ENCODE results near the gene PEAK1. TPM values are rescaled to one million over a fixed set of nuclear protein-coding genes. Genes with fewer than 3 reads are reported as not detected.
A peak's percentile ranks its signal among the peaks of the same experiment; 100 is the strongest.

PEAK1 gene
- polyA plus RNA-seq, 1 donor (not counting 4 experiments of a cell fraction or from before 2014, with no cell fraction given), result 5.9 TPM

DNA sequence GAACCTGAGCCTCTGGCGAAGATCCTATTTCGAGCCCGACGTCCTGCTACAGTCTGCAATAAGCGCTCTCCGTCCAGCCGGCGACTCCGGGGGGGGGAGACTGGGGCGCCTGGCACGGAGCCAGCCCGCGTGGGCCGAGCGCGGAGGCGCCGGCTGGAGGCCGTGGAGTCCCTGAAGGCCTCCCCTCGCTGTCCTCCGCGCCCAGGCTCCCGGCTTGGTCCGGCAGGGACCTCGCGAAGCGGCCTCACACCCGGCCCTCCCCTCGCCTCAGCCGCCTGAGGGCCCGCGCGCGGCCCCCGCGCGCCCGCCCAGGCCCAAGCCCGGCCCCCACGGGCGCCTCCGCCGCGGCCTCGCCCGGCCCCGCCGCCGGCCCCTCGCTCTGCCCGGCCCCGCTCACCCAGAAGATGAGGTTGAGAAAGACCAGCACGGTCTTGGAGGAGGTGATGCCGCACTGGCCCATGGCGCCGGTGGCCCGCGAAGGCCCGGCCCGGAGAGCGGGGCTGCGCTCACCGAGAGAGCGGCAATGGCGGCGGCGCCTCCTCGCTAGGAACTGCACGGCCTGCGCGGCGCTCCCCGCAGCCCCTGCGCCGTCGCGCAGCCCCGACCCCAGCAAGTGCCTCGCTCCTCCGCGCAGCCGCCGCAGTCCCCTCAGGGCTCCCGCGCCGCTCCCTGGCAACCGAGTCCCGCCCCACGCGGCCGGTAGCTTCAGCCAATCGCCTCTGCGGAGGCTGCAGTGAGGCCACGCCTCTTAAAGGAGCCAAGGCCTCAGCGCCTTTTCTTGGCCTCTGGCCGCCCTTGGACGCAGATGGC lies 349.2 kb downstream of the PEAK1 start, which contains the start of gene TSPAN3:
Gene TSPAN3 (minus strand): TSS at position 615 of the 810 bp plus-strand sequence. CDS start 155 bp downstream, at position 460.
- no peak for FAIRE-seq
- dilution Hi-C loops (cut with MboI; ENCODE audit: extremely low pct_ligation_motif_present, low sequenced_read_pairs), result no loop called here

DNA sequence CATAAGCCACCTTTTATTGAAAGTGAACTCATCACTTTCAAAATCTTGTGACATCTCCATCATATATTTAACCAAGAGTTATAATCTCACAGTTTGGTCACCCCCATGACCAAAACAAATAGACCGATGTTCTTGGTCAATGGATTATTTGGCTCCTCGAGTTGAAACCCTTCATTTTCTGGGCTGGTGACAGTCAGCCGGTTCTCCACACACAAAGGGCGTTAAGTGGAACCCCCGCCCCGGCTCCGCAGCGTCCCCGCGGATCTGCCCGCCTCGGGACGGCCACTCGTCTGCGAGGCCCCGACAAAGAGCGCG lies 349.8 kb downstream of the PEAK1 start:
- H3K27me3 ChIP-seq (ENCODE audit: control insufficient read depth, extremely low read depth, insufficient read depth, low read length), result no peaks in the 10 kb centered on the region
- FAIRE-seq, result no peak
- H3K4me3 ChIP-seq (ENCODE audit: control insufficient read depth in 2 of 3, extremely low read depth in 1 of 3, insufficient read depth in 2 of 3, low read depth in 1 of 3, low read length in 3 of 3), result peak overlapping the region; percentile 72 to 78 (median 73)
- no peaks in the 10 kb centered on the region for H4K20me1 ChIP-seq (ENCODE audit: control insufficient read depth, extremely low read depth, insufficient read depth, low read length)
- dilution Hi-C loops (cut with MboI; ENCODE audit: extremely low pct_ligation_motif_present, low sequenced_read_pairs), result no loop called here
- H3K79me2 ChIP-seq (ENCODE audit: control insufficient read depth, insufficient read depth, low read length), result peaks cover 38% of the 10 kb centered on the region
- H3K4me1 ChIP-seq (ENCODE audit: control insufficient read depth, extremely low read depth, insufficient read depth, low read length), result peaks cover 15% of the 10 kb centered on the region
- no peaks in the 10 kb centered on the region for H3K36me3 ChIP-seq (ENCODE audit: control insufficient read depth in 2 of 2, extremely low read depth in 1 of 2, insufficient read depth in 2 of 2, low read length in 2 of 2)
- H3K27ac ChIP-seq (ENCODE audit: control insufficient read depth, insufficient read depth, low read length), result peak overlapping the region; percentile 42
- H2AFZ ChIP-seq (ENCODE audit: control insufficient read depth, low read length), result peak overlapping the region; percentile 27
- no peak for DNase-seq (ENCODE audit: low read depth, low spot score)
- H3K9ac ChIP-seq (ENCODE audit: control insufficient read depth, extremely low read depth, insufficient read depth, low read length), result peak overlapping the region; percentile 76
- H3K4me2 ChIP-seq (ENCODE audit: control insufficient read depth, extremely low read depth, insufficient read depth, low read depth, low read length), result peak overlapping the region; percentile 91
- TF ChIP-seq, protein P1, sequence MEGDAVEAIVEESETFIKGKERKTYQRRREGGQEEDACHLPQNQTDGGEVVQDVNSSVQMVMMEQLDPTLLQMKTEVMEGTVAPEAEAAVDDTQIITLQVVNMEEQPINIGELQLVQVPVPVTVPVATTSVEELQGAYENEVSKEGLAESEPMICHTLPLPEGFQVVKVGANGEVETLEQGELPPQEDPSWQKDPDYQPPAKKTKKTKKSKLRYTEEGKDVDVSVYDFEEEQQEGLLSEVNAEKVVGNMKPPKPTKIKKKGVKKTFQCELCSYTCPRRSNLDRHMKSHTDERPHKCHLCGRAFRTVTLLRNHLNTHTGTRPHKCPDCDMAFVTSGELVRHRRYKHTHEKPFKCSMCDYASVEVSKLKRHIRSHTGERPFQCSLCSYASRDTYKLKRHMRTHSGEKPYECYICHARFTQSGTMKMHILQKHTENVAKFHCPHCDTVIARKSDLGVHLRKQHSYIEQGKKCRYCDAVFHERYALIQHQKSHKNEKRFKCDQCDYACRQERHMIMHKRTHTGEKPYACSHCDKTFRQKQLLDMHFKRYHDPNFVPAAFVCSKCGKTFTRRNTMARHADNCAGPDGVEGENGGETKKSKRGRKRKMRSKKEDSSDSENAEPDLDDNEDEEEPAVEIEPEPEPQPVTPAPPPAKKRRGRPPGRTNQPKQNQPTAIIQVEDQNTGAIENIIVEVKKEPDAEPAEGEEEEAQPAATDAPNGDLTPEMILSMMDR (optimal IDR thresholded peaks at IDR 0.05 in 1 of 3, IDR thresholded peaks at IDR 0.05 in 1 of 3, conservative IDR thresholded peaks at IDR 0.05 in 1 of 3; ENCODE audit: extremely low read depth in 1 of 3, insufficient read depth in 2 of 3, low read length in 3 of 3), result no peak
- TF ChIP-seq EZH2 (IDR thresholded peaks at IDR 0.05; ENCODE audit: low read length), result no peak
- H3K9me3 ChIP-seq (ENCODE audit: control insufficient read depth, low read depth, low read length), result no peaks in the 10 kb centered on the region
- H3K9me1 ChIP-seq (ENCODE audit: control insufficient read depth, extremely low read depth, insufficient read depth, low read length), result no peaks in the 10 kb centered on the region

More for the DNA sequence above, 349.2 kb downstream of the PEAK1 start, which contains the start of gene TSPAN3:
- H3K9ac ChIP-seq (ENCODE audit: control insufficient read depth, extremely low read depth, insufficient read depth, low read length), result peak within 1 kb of the TSS; percentile 76
- TF ChIP-seq EZH2 (IDR thresholded peaks at IDR 0.05; ENCODE audit: low read length), result no peak
- no peaks in the 10 kb centered on the region for H4K20me1 ChIP-seq (ENCODE audit: control insufficient read depth, extremely low read depth, insufficient read depth, low read length)
- H3K27ac ChIP-seq (ENCODE audit: control insufficient read depth, insufficient read depth, low read length), result peak within 1 kb of the TSS; percentile 42
- peaks cover 11% of the 10 kb centered on the region for H3K4me1 ChIP-seq (ENCODE audit: control insufficient read depth, extremely low read depth, insufficient read depth, low read length)
- H3K9me1 ChIP-seq (ENCODE audit: control insufficient read depth, extremely low read depth, insufficient read depth, low read length), result no peaks in the 10 kb centered on the region
- no peaks in the 10 kb centered on the region for H3K9me3 ChIP-seq (ENCODE audit: control insufficient read depth, low read depth, low read length)
- no peaks in the 10 kb centered on the region for H3K27me3 ChIP-seq (ENCODE audit: control insufficient read depth, extremely low read depth, insufficient read depth, low read length)
- H2AFZ ChIP-seq (ENCODE audit: control insufficient read depth, low read length), result peak within 1 kb of the TSS; percentile 76
- peak within 1 kb of the TSS; percentile 72 to 78 (median 73) for H3K4me3 ChIP-seq (ENCODE audit: control insufficient read depth in 2 of 3, extremely low read depth in 1 of 3, insufficient read depth in 2 of 3, low read depth in 1 of 3, low read length in 3 of 3)
- H3K79me2 ChIP-seq (ENCODE audit: control insufficient read depth, insufficient read depth, low read length), result peaks cover 34% of the 10 kb centered on the region
- H3K4me2 ChIP-seq (ENCODE audit: control insufficient read depth, extremely low read depth, insufficient read depth, low read depth, low read length), result peak within 1 kb of the TSS; percentile 91
- peak; percentile 23 for DNase-seq (ENCODE audit: low read depth, low spot score)
- no peaks in the 10 kb centered on the region for H3K36me3 ChIP-seq (ENCODE audit: control insufficient read depth in 2 of 2, extremely low read depth in 1 of 2, insufficient read depth in 2 of 2, low read length in 2 of 2)

Data from keratinocyte (primary cell).